M059J (cell line): ENCODE results near the gene ZFP36L1. TPM values are rescaled to one million over a fixed set of nuclear protein-coding genes. Genes with fewer than 3 reads are reported as not detected.

Source experiments
- DNase-seq: peaks from one replicate; pipeline ENCODE4 v3.0.0-alpha.2; 2012; ENCODE audit warnings: low read depth
- total RNA-seq: library from RNA; depleted of rRNA; stranded (reverse); fragments of >200 nt; shearing (Covaris generic); gene quantifications from 2 replicates; pipeline ENCODE4 v1.2.3, GENCODE V29; 2014

The ZFP36L1 gene
- total RNA-seq, 1 experiment from 2014 or later = 154 TPM

GRCh38 chr14:68762953-68763764 lies 29.7 kb downstream of the ZFP36L1 start:
- DNase-seq = no peak

- no peak for DNase-seq
Observed at GRCh38 chr14:68761391-68761790, 31.5 kb downstream of the ZFP36L1 start.

GRCh38 chr14:68760761-68761160 lies 32.1 kb downstream of the ZFP36L1 start:
- DNase-seq = no peak

- DNase-seq = no peak
Observed at GRCh38 chr14:68759937-68760336, 32.9 kb downstream of the ZFP36L1 start.

GRCh38 chr14:68759017-68759560 lies 33.8 kb downstream of the ZFP36L1 start:
- DNase-seq = no peak

- DNase-seq = no peak
Observed at GRCh38 chr14:68758301-68758700, 34.6 kb downstream of the ZFP36L1 start.

GRCh38 chr14:68757618-68758081 lies 35.2 kb downstream of the ZFP36L1 start:
- DNase-seq = peak; percentile 43

- no peak for DNase-seq
Observed at GRCh38 chr14:68756734-68757133, 36.1 kb downstream of the ZFP36L1 start.

GRCh38 chr14:68756000-68756481 lies 36.8 kb downstream of the ZFP36L1 start:
- no peak for DNase-seq

GRCh38 chr14:68755016-68755353 lies 37.9 kb downstream of the ZFP36L1 start:
- no peak for DNase-seq

GRCh38 chr14:68753690-68754089 lies 39.2 kb downstream of the ZFP36L1 start:
- no peak for DNase-seq

- DNase-seq = no peak
Observed at GRCh38 chr14:68752271-68753006, 40.4 kb downstream of the ZFP36L1 start.

- no peak for DNase-seq
Observed at GRCh38 chr14:68749487-68750475, 43.1 kb downstream of the ZFP36L1 start.

GRCh38 chr14:68748691-68749090 lies 44.2 kb downstream of the ZFP36L1 start:
- DNase-seq = peak; percentile 7

- DNase-seq = no peak
Observed at GRCh38 chr14:68748260-68748659, 44.6 kb downstream of the ZFP36L1 start.

GRCh38 chr14:68747393-68747792 lies 45.5 kb downstream of the ZFP36L1 start:
- DNase-seq = no peak

GRCh38 chr14:68744613-68745012 lies 48.3 kb downstream of the ZFP36L1 start:
- no peak for DNase-seq

- no peak for DNase-seq
Observed at GRCh38 chr14:68741839-68742470, 50.9 kb downstream of the ZFP36L1 start.

- DNase-seq = no peak
Observed at GRCh38 chr14:68741477-68741791, 51.4 kb downstream of the ZFP36L1 start.

GRCh38 chr14:68740788-68741476 lies 51.9 kb downstream of the ZFP36L1 start:
- peak; percentile 9 for DNase-seq
